ENCODE data around the gene SPATA19.

DNA sequence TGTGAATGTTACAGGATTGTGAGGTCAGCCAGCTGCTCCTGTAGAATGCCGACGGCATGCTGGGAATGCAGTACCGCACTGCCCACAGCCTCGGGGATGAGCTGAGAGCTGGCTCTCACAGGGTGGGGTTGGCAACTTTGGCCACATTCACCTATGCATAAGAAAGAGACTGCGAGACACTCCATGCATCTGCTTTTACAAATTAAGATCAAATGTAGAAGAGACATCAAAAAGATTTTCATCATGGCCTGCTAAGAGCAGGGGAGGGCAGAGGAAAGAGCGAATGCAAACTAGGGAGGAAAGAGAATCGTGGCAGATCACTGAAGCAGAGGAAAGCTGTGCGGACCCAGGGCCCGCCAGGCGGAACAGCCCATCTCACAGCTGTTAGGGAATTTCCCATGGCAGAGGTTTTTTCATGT, 49.8 kb upstream of the SPATA19 start:
- TF ChIP-seq, protein P1, sequence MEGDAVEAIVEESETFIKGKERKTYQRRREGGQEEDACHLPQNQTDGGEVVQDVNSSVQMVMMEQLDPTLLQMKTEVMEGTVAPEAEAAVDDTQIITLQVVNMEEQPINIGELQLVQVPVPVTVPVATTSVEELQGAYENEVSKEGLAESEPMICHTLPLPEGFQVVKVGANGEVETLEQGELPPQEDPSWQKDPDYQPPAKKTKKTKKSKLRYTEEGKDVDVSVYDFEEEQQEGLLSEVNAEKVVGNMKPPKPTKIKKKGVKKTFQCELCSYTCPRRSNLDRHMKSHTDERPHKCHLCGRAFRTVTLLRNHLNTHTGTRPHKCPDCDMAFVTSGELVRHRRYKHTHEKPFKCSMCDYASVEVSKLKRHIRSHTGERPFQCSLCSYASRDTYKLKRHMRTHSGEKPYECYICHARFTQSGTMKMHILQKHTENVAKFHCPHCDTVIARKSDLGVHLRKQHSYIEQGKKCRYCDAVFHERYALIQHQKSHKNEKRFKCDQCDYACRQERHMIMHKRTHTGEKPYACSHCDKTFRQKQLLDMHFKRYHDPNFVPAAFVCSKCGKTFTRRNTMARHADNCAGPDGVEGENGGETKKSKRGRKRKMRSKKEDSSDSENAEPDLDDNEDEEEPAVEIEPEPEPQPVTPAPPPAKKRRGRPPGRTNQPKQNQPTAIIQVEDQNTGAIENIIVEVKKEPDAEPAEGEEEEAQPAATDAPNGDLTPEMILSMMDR (conservative IDR thresholded peaks at IDR 0.05; ENCODE audit: low read depth, low read length): no peak
- no peak for TF ChIP-seq EZH2 (IDR thresholded peaks at IDR 0.05; ENCODE audit: borderline replicate concordance, low read depth, low read length, poor library complexity, severe bottlenecking)

Data from A673 (cell line).